HUDEP-2 (cell line): Measurements from ENCODE around the gene HAVCR2.
"Not testable (repeated sequence)": the region's sequence is repeated elsewhere in the genome, so short reads cannot be mapped to it uniquely, and the experiment has no call there.

Experiments
- DNase-seq, 76 experiments: peaks; one replicate each; lab custom pipeline; 2025; ENCODE audit not compliant: unreplicated experiment in 76 of 76; lab: John Stamatoyannopoulos, UW

Gene HAVCR2

GRCh38 chr5:157100140-157100679 lies 8.6 kb downstream of the HAVCR2 start:
- DNase-seq, result no peak

- no peak for DNase-seq
These were observed 20.4 kb downstream of the HAVCR2 start for GRCh38 chr5:157088342-157088990.

GRCh38 chr5:157086751-157087359 lies 22.0 kb downstream of the HAVCR2 start:
- DNase-seq, result no peak

- DNase-seq, result no peak
These were observed 22.9 kb downstream of the HAVCR2 start for GRCh38 chr5:157085930-157086329.

- no peak for DNase-seq
These were observed 28.6 kb downstream of the HAVCR2 start for GRCh38 chr5:157080286-157080685.

GRCh38 chr5:157076558-157076957 lies 32.3 kb downstream of the HAVCR2 start:
- DNase-seq, result no peak

- DNase-seq, result no peak
These were observed 36.3 kb downstream of the HAVCR2 start for GRCh38 chr5:157072508-157072907.

- DNase-seq, result no peak
These were observed 38.9 kb downstream of the HAVCR2 start for GRCh38 chr5:157069949-157070348.

GRCh38 chr5:157068785-157069184 lies 40.1 kb downstream of the HAVCR2 start:
- no peak for DNase-seq

GRCh38 chr5:157068339-157068738 lies 40.5 kb downstream of the HAVCR2 start:
- no peak for DNase-seq

GRCh38 chr5:157067005-157067404 lies 41.8 kb downstream of the HAVCR2 start:
- DNase-seq, result no peak

GRCh38 chr5:157066080-157066479 lies 42.8 kb downstream of the HAVCR2 start:
- DNase-seq, result no peak

GRCh38 chr5:157063776-157064430 lies 44.9 kb downstream of the HAVCR2 start:
- DNase-seq, result no peak

- no peak for DNase-seq
These were observed 49.0 kb downstream of the HAVCR2 start for GRCh38 chr5:157059891-157060290.

- no peak for DNase-seq
These were observed 49.7 kb downstream of the HAVCR2 start, which contains the start of gene HAVCR1 for GRCh38 chr5:157059093-157059539. TSS of gene HAVCR1 (minus strand) at chr5:157059116. CDS start at chr5:157057943, 1,173 bp downstream.

GRCh38 chr5:157057459-157058370 lies 51.1 kb downstream of the HAVCR2 start:
- DNase-seq, result no peak

- not testable (repeated sequence) for DNase-seq
These were observed 52.0 kb downstream of the HAVCR2 start for GRCh38 chr5:157056848-157057247.

- no peak for DNase-seq
These were observed 57.1 kb downstream of the HAVCR2 start for GRCh38 chr5:157051604-157052245.

GRCh38 chr5:157050050-157050449 lies 58.8 kb downstream of the HAVCR2 start:
- no peak for DNase-seq

- DNase-seq, result no peak
These were observed 59.2 kb downstream of the HAVCR2 start for GRCh38 chr5:157049605-157050004.
